ENCODE results near the gene CCDC158. TPM values are rescaled to one million over a fixed set of nuclear protein-coding genes. Genes with fewer than 3 reads are reported as not detected.

The CCDC158 gene
- total and polyA plus RNA-seq, 12 donors, result 0.01 to 1.0 (median 0.29) TPM

DNA sequence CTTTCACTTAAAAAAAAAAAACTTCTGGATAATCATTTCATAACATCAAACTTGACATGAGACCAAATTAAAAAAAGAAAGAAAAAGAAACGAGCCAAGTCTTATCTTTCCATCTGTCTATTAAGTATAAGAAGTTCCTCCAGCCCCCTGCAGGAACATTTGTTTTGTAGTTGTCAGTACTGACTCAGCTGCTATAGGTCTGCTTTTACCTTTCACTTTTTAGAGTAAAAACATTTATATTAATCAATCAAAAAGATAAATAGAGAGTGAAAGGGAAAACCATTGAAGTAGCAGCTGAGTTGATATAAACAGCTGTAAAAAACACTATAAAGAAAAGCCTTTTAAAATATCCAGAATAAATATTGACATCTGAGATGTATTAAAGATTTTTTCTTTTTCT is 46.1 kb downstream of the CCDC158 start:
- Histone ChIP-seq H3K27ac (no peak overlapping the region), H3K4me3 (no peak overlapping the region), H3K4me1 (peaks cover 0 to 7% (median 0%) of the 10 kb centered on the region in 9 donors), H3K36me3 (no peaks in the 10 kb centered on the region), H3K9me3 (no peaks in the 10 kb centered on the region), H3K27me3 (no peaks in the 10 kb centered on the region)
- DNase-seq (no peak), ATAC-seq (no peak)
- TF ChIP-seq, protein P1, sequence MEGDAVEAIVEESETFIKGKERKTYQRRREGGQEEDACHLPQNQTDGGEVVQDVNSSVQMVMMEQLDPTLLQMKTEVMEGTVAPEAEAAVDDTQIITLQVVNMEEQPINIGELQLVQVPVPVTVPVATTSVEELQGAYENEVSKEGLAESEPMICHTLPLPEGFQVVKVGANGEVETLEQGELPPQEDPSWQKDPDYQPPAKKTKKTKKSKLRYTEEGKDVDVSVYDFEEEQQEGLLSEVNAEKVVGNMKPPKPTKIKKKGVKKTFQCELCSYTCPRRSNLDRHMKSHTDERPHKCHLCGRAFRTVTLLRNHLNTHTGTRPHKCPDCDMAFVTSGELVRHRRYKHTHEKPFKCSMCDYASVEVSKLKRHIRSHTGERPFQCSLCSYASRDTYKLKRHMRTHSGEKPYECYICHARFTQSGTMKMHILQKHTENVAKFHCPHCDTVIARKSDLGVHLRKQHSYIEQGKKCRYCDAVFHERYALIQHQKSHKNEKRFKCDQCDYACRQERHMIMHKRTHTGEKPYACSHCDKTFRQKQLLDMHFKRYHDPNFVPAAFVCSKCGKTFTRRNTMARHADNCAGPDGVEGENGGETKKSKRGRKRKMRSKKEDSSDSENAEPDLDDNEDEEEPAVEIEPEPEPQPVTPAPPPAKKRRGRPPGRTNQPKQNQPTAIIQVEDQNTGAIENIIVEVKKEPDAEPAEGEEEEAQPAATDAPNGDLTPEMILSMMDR (IDR thresholded peaks at IDR 0.05), result no peak
- intact Hi-C loops (cut with DNase I), result loop anchor here in 2 of 10 donors (5.0 kb wide), 1 partner anchor 192 kb away; no protein-coding TSS in a partner anchor
- WGBS, 2 donors, result 34 to 36% methylated on average over 1 of the region's 1 CpG

DNA sequence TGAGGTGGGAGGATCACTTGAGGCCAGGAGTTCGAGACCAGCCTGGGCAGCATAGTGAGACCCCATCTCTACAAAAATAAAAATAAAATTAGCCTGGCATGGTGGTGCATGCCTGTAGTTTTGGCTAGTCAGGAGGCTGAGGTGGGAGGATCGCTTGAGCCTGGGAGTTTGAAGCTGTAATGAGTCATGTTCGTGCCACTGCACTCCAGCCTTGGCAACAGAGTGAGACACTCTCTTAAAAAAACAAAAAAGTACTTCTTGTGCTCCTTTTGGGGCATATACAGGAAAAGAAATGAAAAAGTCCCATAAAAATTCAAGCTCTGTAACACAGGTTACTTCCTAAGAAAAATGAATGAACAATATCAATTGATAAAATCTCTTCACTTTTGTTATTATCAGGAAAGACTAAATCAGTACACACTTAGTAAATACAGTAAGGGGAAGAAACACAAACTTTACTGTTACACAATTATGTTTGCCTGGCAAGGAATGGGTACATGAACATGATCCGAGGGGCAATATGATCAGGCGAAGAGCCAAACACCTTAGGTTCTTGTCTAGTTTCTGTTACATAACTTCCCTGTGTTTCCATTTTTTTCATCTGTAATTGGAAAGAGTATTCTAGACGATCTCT is 46.9 kb downstream of the CCDC158 start:
- no peaks in the 10 kb centered on the region for H3K27me3 ChIP-seq
- H3K27ac ChIP-seq, result no peak overlapping the region
- no peaks in the 10 kb centered on the region for H3K36me3 ChIP-seq
- no peak for DNase-seq
- intact Hi-C loops (cut with DNase I), result no loop called here
- H3K9me3 ChIP-seq, result no peaks in the 10 kb centered on the region
- TF ChIP-seq, protein P1 (IDR thresholded peaks at IDR 0.05), result no peak
- ATAC-seq, result no peak
- no peak overlapping the region for H3K4me3 ChIP-seq
- peaks cover 0 to 7% (median 0%) of the 10 kb centered on the region in 9 donors for H3K4me1 ChIP-seq
- 71 to 81% methylated on average over 6 of the region's 6 CpGs for WGBS, 2 donors

GRCh38 chr4:76366737-76367136 is 54.2 kb downstream of the CCDC158 start:
- Histone ChIP-seq H3K27ac (no peak overlapping the region), H3K4me3 (no peak overlapping the region), H3K4me1 (no peaks in the 10 kb centered on the region), H3K27me3 (peaks cover 0 to 3% (median 0%) of the 10 kb centered on the region in 7 donors), H3K36me3 (no peaks in the 10 kb centered on the region), H3K9me3 (no peaks in the 10 kb centered on the region)
- intact Hi-C loops (cut with DNase I), result no loop called here
- no peak for ATAC-seq
- no peak for DNase-seq
- TF ChIP-seq, protein P1 (IDR thresholded peaks at IDR 0.05), result no peak
- 88% methylated on average over 4 of the region's 4 CpGs for WGBS, 2 donors

GRCh38 chr4:76365636-76366035 is 55.3 kb downstream of the CCDC158 start:
- WGBS, 2 donors, result 78 to 91% methylated on average over 3 of the region's 3 CpGs
- DNase-seq, result no peak
- peaks cover 0 to 3% (median 0%) of the 10 kb centered on the region in 7 donors for H3K27me3 ChIP-seq
- no peak overlapping the region for H3K4me3 ChIP-seq
- no peaks in the 10 kb centered on the region for H3K4me1 ChIP-seq
- no peak overlapping the region for H3K27ac ChIP-seq
- ATAC-seq, result no peak
- TF ChIP-seq, protein P1 (IDR thresholded peaks at IDR 0.05), result no peak
- H3K9me3 ChIP-seq, result peaks cover 0 to under 1% (median 0%) of the 10 kb centered on the region in 11 donors
- intact Hi-C loops (cut with DNase I), result no loop called here
- no peaks in the 10 kb centered on the region for H3K36me3 ChIP-seq
